ENCODE data around the gene NF1.

Gene NF1

GRCh38 chr17:31050948-31051347 is 43.8 kb upstream of the NF1 start:
- Histone ChIP-seq H3K9ac (ENCODE audit: low read length) (no peak overlapping the region), H3K27me3 (ENCODE audit: low read length) (no peaks in the 10 kb centered on the region), H3K4me3 (ENCODE audit: insufficient read depth, low read length, poor library complexity, severe bottlenecking) (no peak overlapping the region), H3F3A (ENCODE audit: insufficient read depth) (no peaks in the 10 kb centered on the region), H3K79me2 (ENCODE audit: insufficient read depth, low read length) (no peaks in the 10 kb centered on the region), H3K9me3 (ENCODE audit: insufficient read depth, low read length) (no peaks in the 10 kb centered on the region), H3K4me2 (ENCODE audit: low read depth, low read length, poor library complexity, severe bottlenecking) (no peak overlapping the region), H3K36me3 (ENCODE audit: low read length) (no peaks in the 10 kb centered on the region), H3K27ac (ENCODE audit: low read depth, low read length) (no peak overlapping the region), H4K20me1 (ENCODE audit: low read depth, low read length) (no peaks in the 10 kb centered on the region), H2AFZ (ENCODE audit: low read depth, low read length, severe bottlenecking) (no peak overlapping the region), H3K9me2 (replicated peaks; ENCODE audit: insufficient read depth, low read length) (no peaks in the 10 kb centered on the region)
- no peak for TF ChIP-seq CTCF (IDR thresholded peaks at IDR 0.05; ENCODE audit: insufficient read depth, low read length, poor library complexity, severe bottlenecking)
- no peak for TF ChIP-seq EZH2phosphoT487 (conservative IDR thresholded peaks at IDR 0.05; ENCODE audit: low read length)

- Histone ChIP-seq H3K27ac (ENCODE audit: low read depth, low read length) (no peak overlapping the region), H4K20me1 (ENCODE audit: low read depth, low read length) (no peaks in the 10 kb centered on the region), H3K27me3 (ENCODE audit: low read length) (no peaks in the 10 kb centered on the region), H3K36me3 (ENCODE audit: low read length) (no peaks in the 10 kb centered on the region), H3K9me2 (replicated peaks; ENCODE audit: insufficient read depth, low read length) (no peaks in the 10 kb centered on the region), H3K79me2 (ENCODE audit: insufficient read depth, low read length) (no peaks in the 10 kb centered on the region), H3K9me3 (ENCODE audit: insufficient read depth, low read length) (no peaks in the 10 kb centered on the region), H3K4me2 (ENCODE audit: low read depth, low read length, poor library complexity, severe bottlenecking) (no peak overlapping the region), H3K9ac (ENCODE audit: low read length) (no peak overlapping the region), H3F3A (ENCODE audit: insufficient read depth) (no peaks in the 10 kb centered on the region), H3K4me3 (ENCODE audit: insufficient read depth, low read length, poor library complexity, severe bottlenecking) (no peak overlapping the region), H2AFZ (ENCODE audit: low read depth, low read length, severe bottlenecking) (no peak overlapping the region)
- TF ChIP-seq CTCF (IDR thresholded peaks at IDR 0.05; ENCODE audit: insufficient read depth, low read length, poor library complexity, severe bottlenecking) (no peak), EZH2phosphoT487 (conservative IDR thresholded peaks at IDR 0.05; ENCODE audit: low read length) (no peak)
Measured at GRCh38 chr17:31051506-31051905, 43.3 kb upstream of the NF1 start.

GRCh38 chr17:31052187-31052889 is 42.4 kb upstream of the NF1 start:
- H3K4me2 ChIP-seq (ENCODE audit: low read depth, low read length, poor library complexity, severe bottlenecking), result no peak overlapping the region

More at GRCh38 chr17:31052187-31052889, 42.4 kb upstream of the NF1 start:
- Histone ChIP-seq H3K36me3 (ENCODE audit: low read length) (no peaks in the 10 kb centered on the region), H2AFZ (ENCODE audit: low read depth, low read length, severe bottlenecking) (no peak overlapping the region), H3K27me3 (ENCODE audit: low read length) (no peaks in the 10 kb centered on the region), H3K9me2 (replicated peaks; ENCODE audit: insufficient read depth, low read length) (no peaks in the 10 kb centered on the region), H3K27ac (ENCODE audit: low read depth, low read length) (no peak overlapping the region), H3F3A (ENCODE audit: insufficient read depth) (no peaks in the 10 kb centered on the region), H3K79me2 (ENCODE audit: insufficient read depth, low read length) (no peaks in the 10 kb centered on the region), H3K4me3 (ENCODE audit: insufficient read depth, low read length, poor library complexity, severe bottlenecking) (no peak overlapping the region), H3K9ac (ENCODE audit: low read length) (no peak overlapping the region), H4K20me1 (ENCODE audit: low read depth, low read length) (no peaks in the 10 kb centered on the region), H3K9me3 (ENCODE audit: insufficient read depth, low read length) (no peaks in the 10 kb centered on the region)
- TF ChIP-seq CTCF (IDR thresholded peaks at IDR 0.05; ENCODE audit: insufficient read depth, low read length, poor library complexity, severe bottlenecking) (no peak), EZH2phosphoT487 (conservative IDR thresholded peaks at IDR 0.05; ENCODE audit: low read length) (no peak)

All from SU-DHL-6 (cell line).